ENCODE results near the gene SPG7. TPM values are rescaled to one million over a fixed set of nuclear protein-coding genes. Genes with fewer than 3 reads are reported as not detected.

Gene SPG7
- total and polyA plus RNA-seq, 4 donors: 34.5 to 102 (median 49.5) TPM

DNA sequence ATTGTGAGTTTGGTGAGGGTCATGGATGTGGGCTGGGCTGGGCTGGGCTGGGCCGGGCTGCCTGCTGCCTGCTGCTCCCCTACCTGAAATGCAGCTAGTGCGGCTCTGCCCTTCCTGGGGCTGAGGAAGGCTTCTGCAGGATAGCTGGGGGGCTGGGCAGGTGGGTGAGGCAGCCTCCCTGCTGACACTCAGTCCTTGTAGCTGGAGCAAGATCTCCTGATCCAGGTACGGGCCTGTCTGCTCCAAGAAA is 57.0 kb downstream of the SPG7 start:
- H3K27ac ChIP-seq (ENCODE audit: low read depth in 1 of 2, low read length in 2 of 2): no peak overlapping the region
- WGBS: 36% methylated on average over 3 of the region's 3 CpGs
- peaks cover 6 to 45% (median 28%) of the 10 kb centered on the region in 4 donors for H3K4me1 ChIP-seq (ENCODE audit: control insufficient read depth in 4 of 4, insufficient read depth in 4 of 4, low read length in 3 of 4)
- H3K36me3 ChIP-seq (ENCODE audit: control insufficient read depth in 4 of 4, insufficient read depth in 3 of 4, low read depth in 1 of 4, low read length in 3 of 4): peaks cover 7 to 26% (median 23%) of the 10 kb centered on the region in 4 donors
- TF ChIP-seq, protein P1, sequence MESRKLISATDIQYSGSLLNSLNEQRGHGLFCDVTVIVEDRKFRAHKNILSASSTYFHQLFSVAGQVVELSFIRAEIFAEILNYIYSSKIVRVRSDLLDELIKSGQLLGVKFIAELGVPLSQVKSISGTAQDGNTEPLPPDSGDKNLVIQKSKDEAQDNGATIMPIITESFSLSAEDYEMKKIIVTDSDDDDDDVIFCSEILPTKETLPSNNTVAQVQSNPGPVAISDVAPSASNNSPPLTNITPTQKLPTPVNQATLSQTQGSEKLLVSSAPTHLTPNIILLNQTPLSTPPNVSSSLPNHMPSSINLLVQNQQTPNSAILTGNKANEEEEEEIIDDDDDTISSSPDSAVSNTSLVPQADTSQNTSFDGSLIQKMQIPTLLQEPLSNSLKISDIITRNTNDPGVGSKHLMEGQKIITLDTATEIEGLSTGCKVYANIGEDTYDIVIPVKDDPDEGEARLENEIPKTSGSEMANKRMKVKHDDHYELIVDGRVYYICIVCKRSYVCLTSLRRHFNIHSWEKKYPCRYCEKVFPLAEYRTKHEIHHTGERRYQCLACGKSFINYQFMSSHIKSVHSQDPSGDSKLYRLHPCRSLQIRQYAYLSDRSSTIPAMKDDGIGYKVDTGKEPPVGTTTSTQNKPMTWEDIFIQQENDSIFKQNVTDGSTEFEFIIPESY (IDR thresholded peaks at IDR 0.05): no peak
- TF ChIP-seq YY1 (IDR thresholded peaks at IDR 0.05) (no peak), RAD21 (IDR thresholded peaks at IDR 0.05) (no peak), GABPA (IDR thresholded peaks at IDR 0.05 in 1 of 2, conservative IDR thresholded peaks at IDR 0.05 in 1 of 2) (no peak)
- H3K4me3 ChIP-seq (ENCODE audit: low read depth in 1 of 3, low read length in 3 of 3): no peak overlapping the region
- H3K27me3 ChIP-seq (ENCODE audit: control insufficient read depth in 4 of 4, insufficient read depth in 4 of 4, low read length in 3 of 4): no peaks in the 10 kb centered on the region
- no peak for DNase-seq (ENCODE audit: low spot score)
- H3K9ac ChIP-seq (ENCODE audit: low read depth in 1 of 2, low read length in 2 of 2): no peak overlapping the region
- no peaks in the 10 kb centered on the region for H3K9me3 ChIP-seq (ENCODE audit: control insufficient read depth in 4 of 4, low read length in 3 of 4)

DNA sequence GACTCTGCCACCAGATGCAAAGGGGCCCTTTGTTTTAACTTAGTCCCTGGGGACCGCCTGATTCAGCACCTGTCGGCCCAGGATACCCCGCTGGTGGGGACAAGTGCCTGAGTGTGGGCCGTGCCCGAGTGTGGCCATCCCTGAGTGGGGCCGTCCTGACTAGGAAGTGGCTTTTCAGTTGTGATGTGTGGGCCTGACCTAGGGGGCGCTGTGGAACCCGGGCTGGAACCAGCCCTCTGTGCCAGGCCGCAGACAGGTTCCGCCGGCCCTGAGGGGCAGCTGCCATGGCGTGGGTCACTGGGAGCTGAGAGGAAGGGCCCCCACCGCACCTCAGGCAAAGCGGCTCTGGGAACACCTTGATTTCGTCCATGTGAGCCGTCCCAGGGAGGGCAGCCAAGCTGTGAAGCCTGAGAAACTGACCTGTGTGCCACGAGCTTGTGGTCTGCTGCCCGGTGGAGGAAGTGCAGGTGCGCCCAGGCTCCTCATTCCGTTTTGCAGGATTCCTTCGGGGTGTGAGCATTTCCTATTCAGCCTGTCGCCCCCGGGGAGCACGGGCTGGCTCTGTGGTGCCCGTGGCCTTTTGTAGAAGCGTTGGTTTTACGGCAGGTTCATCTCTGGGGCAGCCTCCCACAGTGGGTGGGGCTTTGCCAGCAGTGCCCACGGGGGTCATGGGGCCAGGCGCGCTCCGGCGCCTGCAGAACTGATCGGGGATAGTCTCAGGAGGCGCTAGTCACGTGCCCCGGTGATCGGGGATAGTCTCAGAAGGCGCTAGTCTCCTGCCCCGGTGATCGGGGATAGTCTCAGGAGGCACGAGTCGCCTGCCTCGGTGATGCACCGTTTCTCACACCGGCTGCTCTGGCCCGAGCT is 57.5 kb downstream of the SPG7 start:
- Histone ChIP-seq H3K4me1 (ENCODE audit: control insufficient read depth in 4 of 4, insufficient read depth in 4 of 4, low read length in 3 of 4) (peaks cover 6 to 45% (median 28%) of the 10 kb centered on the region in 4 donors), H3K9ac (ENCODE audit: low read depth in 1 of 2, low read length in 2 of 2) (no peak overlapping the region), H3K27ac (ENCODE audit: low read depth in 1 of 2, low read length in 2 of 2) (peak overlapping the region; percentile 31 to 36), H3K36me3 (ENCODE audit: control insufficient read depth in 4 of 4, insufficient read depth in 3 of 4, low read depth in 1 of 4, low read length in 3 of 4) (peaks cover 7 to 26% (median 23%) of the 10 kb centered on the region in 4 donors), H3K27me3 (ENCODE audit: control insufficient read depth in 4 of 4, insufficient read depth in 4 of 4, low read length in 3 of 4) (no peaks in the 10 kb centered on the region), H3K9me3 (ENCODE audit: control insufficient read depth in 4 of 4, low read length in 3 of 4) (no peaks in the 10 kb centered on the region), H3K4me3 (ENCODE audit: low read depth in 1 of 3, low read length in 3 of 3) (no peak overlapping the region)
- WGBS: 6% methylated on average over 46 of the region's 46 CpGs
- peak; percentile 62 for DNase-seq (ENCODE audit: low spot score)
- TF ChIP-seq, protein P2, sequence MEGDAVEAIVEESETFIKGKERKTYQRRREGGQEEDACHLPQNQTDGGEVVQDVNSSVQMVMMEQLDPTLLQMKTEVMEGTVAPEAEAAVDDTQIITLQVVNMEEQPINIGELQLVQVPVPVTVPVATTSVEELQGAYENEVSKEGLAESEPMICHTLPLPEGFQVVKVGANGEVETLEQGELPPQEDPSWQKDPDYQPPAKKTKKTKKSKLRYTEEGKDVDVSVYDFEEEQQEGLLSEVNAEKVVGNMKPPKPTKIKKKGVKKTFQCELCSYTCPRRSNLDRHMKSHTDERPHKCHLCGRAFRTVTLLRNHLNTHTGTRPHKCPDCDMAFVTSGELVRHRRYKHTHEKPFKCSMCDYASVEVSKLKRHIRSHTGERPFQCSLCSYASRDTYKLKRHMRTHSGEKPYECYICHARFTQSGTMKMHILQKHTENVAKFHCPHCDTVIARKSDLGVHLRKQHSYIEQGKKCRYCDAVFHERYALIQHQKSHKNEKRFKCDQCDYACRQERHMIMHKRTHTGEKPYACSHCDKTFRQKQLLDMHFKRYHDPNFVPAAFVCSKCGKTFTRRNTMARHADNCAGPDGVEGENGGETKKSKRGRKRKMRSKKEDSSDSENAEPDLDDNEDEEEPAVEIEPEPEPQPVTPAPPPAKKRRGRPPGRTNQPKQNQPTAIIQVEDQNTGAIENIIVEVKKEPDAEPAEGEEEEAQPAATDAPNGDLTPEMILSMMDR (IDR thresholded peaks at IDR 0.05; ENCODE audit: low read depth, low read length, missing input control): peak; percentile 33
- no peak for TF ChIP-seq GABPA (IDR thresholded peaks at IDR 0.05 in 1 of 2, conservative IDR thresholded peaks at IDR 0.05 in 1 of 2)
- TF ChIP-seq RAD21 (IDR thresholded peaks at IDR 0.05): peak in 1 of 2 donors; percentile 58
- no peak for TF ChIP-seq JUND (IDR thresholded peaks at IDR 0.05)
- TF ChIP-seq HNF4G (IDR thresholded peaks at IDR 0.05): no peak
- TF ChIP-seq REST (IDR thresholded peaks at IDR 0.05): peak; percentile 15
- TF ChIP-seq NR2F2 (IDR thresholded peaks at IDR 0.05): no peak
- TF ChIP-seq, protein P1 (IDR thresholded peaks at IDR 0.05): no peak
- TF ChIP-seq TAF1 (conservative IDR thresholded peaks at IDR 0.05): no peak
- peak in 1 of 2 donors; percentile 15 for TF ChIP-seq RXRA (IDR thresholded peaks at IDR 0.05)
- TF ChIP-seq HNF4A (conservative IDR thresholded peaks at IDR 0.05): no peak
- TF ChIP-seq, protein P3, sequence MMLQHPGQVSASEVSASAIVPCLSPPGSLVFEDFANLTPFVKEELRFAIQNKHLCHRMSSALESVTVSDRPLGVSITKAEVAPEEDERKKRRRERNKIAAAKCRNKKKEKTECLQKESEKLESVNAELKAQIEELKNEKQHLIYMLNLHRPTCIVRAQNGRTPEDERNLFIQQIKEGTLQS (IDR thresholded peaks at IDR 0.05): no peak
- no peak for TF ChIP-seq YY1 (IDR thresholded peaks at IDR 0.05)
